HL-60/S4 (cell line): ENCODE data around the gene CRACR2B.

Experiments used
- in situ Hi-C: fragments of 300-500 bp; cut with MboI; formaldehyde crosslinking; loops from 2 replicates; pipeline ENCODE4 v1.14.3; 2022; ENCODE audit warnings: low sequenced_read_pairs

The CRACR2B gene

DNA sequence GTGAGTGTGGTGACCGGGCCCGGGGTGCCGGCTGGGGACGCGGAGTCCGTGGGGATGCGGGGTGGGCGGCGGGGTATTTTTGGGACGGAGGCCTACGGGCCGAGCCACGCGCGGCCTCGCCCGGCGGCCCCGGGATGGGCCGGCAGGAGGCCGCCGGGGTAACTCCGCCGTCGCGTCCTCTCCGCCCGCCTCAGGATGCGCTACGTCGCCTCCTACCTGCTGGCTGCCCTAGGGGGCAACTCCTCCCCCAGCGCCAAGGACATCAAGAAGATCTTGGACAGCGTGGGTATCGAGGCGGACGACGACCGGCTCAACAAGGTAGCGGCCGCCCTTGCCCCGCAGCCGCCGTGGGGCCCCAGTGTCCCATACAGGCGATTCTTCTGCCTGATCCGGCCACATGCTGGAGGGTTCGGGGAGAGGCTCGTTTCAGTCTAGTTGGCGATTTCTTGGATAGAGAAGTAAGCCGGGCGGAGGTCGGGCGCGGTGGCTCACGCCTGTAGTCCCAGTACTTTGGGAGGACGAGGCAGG lies 17.6 kb upstream of the CRACR2B start:
- in situ Hi-C loops = no loop called here

DNA sequence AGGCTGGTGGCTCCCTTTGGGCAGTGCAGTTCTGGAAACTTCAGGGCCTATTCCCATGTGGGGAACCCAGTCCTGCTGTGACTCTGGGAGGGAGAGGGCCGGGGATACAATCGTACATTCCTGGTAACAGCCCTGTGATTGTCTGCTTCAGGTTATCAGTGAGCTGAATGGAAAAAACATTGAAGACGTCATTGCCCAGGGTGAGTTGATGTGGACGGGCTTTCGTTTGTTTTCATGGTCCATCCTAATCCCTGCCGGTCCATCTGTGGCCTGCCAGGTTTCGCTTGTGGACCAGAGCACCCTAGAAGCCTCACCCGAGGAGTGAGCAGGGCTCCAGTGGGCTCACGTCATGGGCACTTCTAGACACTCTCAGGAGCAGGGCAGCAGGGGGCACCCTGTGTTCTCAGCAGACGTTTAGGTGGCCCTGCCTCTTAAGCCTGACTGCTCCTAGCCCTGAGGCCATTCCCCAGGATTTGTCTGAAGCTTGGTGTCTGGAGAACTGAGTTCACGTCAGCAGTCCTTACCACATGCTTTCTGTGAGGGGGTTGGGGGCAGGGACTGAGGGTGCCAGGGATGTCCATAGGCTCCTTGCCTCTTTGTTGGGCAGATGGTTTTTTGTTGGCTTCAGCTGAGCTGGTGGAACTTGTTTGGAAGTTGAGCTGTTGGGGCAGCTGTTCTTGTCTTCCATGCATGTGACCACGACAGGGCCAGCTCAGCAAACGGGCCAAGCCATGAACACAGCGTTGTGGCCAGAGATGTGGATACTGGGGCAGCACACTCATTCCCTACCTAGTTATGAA lies 16.1 kb upstream of the CRACR2B start:
- in situ Hi-C loops = no loop called here

DNA sequence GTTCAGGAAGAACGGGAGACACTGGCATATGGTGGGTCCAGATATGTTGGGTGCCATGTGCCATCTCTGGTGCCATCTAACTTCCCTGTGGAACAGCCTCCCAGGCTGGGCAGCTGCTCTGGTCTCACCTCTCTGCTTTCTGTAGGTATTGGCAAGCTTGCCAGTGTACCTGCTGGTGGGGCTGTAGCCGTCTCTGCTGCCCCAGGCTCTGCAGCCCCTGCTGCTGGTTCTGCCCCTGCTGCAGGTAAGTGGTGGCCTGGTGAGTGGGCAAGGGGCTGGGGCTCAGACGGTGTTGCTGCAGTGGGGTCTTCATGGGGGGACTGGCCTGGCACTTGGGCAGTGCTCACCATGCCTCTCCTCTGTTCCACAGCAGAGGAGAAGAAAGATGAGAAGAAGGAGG lies 15.3 kb upstream of the CRACR2B start:
- in situ Hi-C loops = no loop called here

DNA sequence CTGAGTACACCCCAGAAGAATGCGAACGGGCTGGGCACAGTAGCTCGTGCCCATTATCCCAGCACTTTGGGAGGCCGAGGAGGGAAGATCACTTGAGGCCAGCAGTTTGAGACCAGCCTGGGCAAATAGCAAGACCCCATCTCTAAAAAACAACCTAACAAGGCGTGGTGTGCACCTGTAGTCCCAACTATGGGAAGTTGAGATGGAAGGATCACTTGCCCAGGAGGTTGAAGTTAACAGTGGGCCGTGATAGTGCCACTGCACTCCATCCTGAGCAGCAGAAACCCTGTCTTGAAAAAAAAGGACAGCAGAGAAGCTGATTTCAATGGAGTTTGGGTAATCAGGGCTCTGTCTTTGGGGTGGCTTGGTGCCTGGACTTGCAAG lies 14.7 kb upstream of the CRACR2B start:
- in situ Hi-C loops = no loop called here

DNA sequence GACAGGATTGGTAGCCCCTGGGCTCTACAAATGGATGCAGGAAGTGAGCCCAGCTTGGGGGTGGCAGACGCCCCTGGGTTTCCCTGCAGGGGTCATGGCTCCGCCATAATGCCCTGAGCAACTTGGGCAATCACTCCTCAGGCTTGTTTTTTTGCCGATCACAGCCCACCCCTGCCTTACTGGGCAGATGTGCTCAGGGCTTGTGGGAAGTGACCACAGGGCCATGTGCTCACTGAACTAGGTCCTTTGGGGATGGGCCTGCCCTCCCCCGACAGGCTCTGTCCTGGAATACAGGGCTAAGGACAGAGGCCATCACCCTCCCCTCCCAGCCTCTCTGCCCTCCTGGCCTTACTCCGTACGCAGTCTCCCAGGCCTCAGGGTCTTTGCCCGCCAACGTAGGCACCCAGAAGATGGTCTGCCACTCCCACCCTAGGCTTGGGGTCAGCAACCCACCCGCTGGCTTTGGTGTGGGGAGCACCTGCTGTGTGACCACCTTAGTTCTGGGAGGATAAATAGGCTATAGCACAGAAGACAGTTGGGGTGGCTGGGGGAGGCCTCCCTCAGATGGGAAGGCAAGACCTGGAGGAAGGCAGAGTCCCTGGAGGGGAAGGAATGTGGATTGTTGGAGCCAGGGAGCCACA lies 14.1 kb upstream of the CRACR2B start:
- in situ Hi-C loops = no loop called here

DNA sequence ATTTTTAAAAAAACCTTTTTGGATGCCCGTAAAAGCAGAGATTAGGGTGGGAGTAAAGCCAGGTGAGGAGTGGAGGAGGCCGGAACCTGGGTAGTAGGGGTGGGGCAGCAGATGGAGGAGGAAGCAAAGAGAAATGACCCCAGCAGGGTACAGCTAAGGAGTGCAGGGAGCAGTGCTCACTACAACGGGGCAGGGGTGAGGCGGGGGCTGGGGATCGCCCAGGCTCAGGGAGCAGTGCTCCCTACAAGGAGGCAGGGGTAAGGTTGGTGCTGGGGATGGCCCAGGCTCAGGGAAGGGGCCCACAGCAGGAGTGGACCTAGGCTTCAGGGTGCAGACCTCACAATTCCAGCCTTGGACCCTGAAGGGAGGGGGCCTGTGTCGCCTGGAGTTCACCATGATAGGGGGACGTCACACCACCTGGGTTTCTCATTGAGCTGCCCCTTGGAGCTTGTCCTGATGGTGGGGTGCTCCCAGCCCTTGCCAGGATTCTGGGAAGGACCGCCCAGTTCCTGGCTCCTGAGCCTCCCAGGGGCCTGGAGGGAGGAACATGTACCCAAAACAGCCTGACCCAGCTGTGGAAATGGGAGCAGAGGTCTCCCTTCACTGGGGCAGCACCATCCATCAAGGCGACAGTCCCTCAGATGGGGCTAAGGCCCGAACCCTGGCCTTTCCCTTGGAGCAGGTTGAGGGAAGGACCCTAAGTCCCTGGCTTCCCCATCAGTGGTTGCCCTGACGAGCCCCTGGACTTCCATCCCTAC lies 11.9 kb upstream of the CRACR2B start:
- in situ Hi-C loops = no loop called here

DNA sequence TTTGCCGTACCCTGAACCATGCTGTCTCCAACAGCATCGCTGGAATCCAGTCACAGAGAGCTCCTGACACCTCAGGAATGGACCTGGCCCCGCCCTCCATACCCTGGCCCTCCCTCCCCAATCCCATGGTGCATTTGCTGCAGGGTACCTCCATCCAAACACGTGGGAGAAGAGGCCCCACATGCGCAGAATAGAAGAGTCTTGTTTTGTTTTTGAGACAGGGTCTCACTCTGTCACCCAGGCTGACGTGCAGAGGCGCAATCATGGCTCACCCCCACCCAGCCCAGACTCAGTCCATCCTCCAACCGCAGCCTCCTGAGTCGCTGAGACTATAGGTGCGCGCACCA lies 11.3 kb upstream of the CRACR2B start:
- in situ Hi-C loops = no loop called here

DNA sequence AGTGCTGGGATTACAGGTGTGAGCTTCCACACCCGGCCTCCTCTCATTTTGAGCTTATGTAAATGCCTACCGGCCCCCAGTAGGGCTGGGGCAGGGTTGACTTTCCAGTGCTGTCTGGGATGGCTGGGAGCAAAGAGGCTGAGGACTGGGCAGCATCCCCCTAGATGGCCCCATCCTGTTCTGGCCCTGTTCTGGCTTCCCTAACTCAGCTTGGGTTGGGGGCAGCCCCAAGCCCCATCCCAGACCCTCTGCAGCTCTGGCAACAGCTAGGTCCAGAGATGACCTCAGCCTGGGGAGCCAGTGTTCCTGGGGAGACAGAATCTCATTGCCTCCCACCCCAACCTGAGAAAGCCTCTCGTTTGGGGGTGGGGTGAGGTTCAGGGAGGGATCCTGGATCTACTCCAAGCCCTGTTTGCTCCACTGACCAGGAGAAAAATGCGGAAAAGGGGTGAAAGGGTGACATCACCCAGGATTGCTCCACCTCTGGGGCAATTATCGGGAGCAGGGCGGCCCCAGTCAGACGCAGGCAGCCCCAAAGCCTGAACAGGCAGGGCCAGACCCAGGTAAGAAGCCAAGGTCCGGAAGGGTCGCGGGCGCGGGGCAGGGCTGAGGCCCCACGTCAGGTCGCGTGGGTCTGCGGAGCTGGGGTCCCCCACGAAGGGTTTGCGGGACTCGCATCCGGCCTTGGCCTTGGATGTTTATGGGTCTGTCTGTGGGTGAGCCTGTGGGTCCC lies 9.2 kb upstream of the CRACR2B start, which contains the start of gene PNPLA2:
Gene PNPLA2, plus strand, starts transcription at position 519 of the 733 bp plus-strand sequence. CDS start 805 bp downstream, outside the sequence.
- in situ Hi-C loops = no loop called here

DNA sequence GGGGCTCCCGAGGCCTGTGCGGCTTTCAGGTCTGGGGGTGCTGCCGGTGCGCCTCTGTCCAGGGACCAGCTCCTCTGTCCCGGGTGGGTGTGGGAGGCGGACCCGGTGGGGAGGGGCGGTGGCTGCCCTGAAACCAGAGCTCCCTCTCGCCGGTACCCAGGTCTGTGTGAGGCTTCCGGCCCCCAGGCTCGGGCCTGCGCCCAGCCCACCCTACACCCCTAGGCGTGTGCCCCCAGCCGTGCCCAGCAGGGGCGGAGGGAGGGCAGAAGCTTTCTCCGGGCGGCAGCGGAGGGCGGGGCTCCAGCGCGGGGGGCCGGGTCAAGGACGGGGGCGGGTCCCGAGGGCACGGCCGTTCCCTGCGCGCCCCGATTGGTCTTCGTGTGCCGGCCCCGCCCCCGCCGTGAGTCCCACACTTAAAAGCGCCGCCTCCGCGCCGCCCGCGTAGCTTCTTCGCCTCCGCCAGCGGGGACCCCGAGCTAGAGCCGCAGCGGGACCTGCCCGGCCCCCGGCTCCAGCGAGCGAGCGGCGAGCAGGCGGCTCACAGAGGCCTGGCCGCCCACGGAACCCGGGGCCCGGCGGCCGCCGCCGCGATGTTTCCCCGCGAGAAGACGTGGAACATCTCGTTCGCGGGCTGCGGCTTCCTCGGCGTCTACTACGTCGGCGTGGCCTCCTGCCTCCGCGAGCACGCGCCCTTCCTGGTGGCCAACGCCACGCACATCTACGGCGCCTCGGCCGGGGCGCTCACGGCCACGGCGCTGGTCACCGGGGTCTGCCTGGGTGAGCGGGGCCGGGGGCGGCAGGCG lies 8.4 kb upstream of the CRACR2B start:
- in situ Hi-C loops = no loop called here

DNA sequence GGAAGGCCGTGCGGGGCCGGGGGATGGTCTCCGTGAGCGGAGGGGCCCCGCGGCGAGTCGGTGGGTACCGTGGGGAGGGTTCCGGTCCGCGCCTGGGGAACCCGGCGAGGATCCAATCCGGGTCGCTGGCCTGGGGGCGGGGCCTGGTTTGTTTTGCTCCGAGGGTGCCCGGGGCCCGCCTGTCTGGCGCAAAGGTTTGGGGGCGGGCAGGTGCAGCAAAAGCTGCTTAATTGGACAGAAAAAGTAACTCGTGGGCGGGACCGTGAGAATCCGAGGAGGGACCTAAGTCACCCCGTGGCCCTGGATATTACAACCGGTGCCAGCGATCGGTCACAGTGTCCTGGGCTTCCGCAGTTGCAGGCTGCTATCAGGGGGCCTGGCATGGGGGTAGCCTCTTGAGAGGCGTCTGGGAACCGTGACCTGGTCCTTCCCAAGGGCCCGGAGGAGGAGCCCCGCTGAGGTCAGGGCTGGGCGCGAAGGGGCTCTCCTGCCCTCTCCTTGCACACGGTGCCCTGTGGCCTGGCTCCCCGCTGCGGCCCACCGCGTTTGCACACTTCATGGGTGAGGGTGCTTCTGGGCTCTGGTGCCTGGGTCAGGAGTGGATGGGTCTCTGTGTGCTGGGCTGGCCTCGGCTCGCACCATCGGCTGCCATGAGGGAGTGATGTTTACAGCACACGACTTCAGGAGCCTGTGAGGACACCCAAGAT lies 7.6 kb upstream of the CRACR2B start:
- in situ Hi-C loops = no loop called here

DNA sequence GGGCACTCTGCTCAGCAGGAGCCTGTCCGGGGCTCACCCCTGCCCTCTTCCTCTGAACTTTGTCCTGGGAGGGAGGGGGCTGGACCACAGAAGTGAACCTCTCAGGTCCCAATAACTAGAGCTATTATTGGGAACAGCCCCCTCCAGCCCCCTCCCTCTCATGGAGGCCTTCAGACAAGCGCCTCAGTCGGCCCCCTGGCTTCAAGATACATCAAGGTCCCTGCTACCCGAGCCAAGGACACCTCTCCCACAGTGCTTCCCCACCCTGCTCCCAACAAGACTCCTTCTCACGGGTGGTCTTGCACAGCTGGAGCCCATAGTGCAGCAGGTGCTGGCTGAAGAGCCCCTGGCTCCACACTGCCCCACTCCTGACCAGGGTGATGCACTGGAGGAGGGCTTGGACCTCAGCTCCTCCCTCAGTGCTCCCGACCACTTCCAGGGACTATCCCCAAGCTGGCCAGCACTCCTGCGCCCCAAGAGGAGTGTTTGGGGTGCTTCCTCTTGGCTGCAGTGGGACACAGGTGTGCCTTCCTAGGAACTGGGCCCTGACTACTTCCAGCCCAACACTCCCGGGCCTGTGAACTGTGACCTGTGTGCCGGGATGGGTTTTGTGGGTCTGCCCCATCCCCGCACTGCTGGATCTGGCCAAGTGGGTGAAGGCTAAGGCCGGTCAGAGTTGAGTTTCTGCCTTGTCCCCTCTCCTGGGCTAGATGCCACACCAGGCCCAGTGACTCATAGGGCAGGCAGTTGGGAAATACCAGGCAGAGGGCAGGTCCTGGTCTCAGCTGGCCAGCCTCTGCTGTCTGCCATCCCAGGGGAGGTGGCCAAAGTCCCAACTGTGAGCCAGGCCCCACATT lies 6.8 kb upstream of the CRACR2B start:
- in situ Hi-C loops = no loop called here

DNA sequence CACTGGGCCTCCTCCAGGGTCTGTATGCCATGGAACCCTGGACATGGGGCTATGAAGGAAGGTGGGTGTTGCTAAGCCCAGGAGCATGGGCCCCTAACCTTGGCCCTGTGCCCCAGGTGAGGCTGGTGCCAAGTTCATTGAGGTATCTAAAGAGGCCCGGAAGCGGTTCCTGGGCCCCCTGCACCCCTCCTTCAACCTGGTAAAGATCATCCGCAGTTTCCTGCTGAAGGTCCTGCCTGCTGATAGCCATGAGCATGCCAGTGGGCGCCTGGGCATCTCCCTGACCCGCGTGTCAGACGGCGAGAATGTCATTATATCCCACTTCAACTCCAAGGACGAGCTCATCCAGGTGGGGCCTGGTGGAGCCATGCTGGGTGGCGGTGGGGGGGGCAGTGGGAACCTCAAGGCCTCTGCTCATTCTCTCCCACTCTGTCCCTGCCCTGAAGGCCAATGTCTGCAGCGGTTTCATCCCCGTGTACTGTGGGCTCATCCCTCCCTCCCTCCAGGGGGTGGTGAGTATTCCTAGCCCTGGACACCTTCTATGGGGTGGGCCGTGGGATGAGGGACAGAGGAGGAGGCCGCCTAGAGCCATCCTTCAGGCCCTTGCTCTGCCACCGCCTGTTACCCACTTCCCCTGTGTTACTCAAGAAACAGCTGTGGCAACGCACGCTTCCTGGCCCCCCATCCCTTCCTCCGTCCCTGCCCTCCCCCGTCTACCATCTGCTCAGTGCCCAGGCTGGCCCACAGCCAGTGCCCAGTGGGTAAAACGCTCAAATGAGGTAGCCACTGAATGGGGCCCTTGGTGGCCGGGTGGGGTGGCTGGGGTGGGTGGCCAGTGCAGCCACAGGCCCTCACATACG lies 6.0 kb upstream of the CRACR2B start:
- in situ Hi-C loops = no loop called here

DNA sequence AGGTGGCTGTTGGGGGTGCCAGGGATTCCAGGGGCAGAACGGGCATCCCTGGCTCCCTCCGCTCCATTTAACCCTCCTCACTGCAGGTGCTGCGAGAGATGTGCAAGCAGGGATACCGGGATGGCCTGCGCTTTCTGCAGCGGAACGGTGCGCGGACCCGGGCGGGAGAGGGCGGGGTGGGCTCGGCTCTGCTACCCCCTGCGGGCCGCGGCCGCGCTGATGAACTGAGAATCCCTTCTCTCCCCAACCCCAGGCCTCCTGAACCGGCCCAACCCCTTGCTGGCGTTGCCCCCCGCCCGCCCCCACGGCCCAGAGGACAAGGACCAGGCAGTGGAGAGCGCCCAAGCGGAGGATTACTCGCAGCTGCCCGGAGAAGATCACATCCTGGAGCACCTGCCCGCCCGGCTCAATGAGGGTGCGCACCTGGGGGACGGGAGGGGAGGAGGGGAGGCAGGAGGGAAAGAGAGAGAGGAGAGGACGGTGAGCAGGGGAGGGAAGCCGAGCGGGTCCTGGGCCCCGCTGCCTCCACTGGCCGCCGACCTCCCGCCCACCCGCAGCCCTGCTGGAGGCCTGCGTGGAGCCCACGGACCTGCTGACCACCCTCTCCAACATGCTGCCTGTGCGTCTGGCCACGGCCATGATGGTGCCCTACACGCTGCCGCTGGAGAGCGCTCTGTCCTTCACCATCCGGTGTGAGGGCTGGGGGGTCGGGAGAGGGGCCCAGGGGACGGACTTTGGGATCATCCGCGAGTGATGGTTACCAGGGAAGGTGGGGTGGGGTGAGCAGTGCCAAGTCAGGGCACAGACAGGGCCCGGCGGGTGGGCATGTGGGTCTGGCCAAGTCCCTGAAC lies 4.1 kb upstream of the CRACR2B start:
- in situ Hi-C loops = no loop called here

DNA sequence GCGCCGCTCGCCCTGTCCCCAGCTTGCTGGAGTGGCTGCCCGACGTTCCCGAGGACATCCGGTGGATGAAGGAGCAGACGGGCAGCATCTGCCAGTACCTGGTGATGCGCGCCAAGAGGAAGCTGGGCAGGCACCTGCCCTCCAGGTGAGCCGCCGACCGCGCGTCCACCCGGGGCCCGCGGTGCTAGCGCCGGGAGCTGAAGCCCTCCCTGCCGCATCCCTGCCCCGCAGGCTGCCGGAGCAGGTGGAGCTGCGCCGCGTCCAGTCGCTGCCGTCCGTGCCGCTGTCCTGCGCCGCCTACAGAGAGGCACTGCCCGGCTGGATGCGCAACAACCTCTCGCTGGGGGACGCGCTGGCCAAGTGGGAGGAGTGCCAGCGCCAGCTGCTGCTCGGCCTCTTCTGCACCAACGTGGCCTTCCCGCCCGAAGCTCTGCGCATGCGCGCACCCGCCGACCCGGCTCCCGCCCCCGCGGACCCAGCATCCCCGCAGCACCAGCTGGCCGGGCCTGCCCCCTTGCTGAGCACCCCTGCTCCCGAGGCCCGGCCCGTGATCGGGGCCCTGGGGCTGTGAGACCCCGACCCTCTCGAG lies 3.3 kb upstream of the CRACR2B start:
- in situ Hi-C loops = no loop called here

DNA sequence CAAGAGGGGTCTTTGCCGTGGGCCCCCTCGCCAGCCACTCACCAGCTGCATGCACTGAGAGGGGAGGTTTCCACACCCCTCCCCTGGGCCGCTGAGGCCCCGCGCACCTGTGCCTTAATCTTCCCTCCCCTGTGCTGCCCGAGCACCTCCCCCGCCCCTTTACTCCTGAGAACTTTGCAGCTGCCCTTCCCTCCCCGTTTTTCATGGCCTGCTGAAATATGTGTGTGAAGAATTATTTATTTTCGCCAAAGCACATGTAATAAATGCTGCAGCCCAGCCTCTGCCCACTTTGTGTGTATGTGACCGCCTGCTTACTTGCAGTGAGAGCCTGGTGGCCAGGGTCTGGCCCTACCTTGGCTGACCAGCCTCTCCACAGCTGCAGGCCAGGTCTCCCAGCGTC lies 2.8 kb upstream of the CRACR2B start:
- in situ Hi-C loops = no loop called here
